Stimulated activated CD4-positive, alpha-beta T cell treated with anti-CD3 and anti-CD28 coated beads, Interleukin-2, amount 100 ng/mL, for 24 hours (primary cell): ENCODE measurements around the gene YIPF6.
"Not testable (repeated sequence)": the region's sequence is repeated elsewhere in the genome, so short reads cannot be mapped to it uniquely, and the experiment has no call there.

ENCODE experiments used
- DNase-seq, 2 donors: peaks; one replicate each; pipeline ENCODE4 v3.0.0-alpha.2; 2020

Gene YIPF6, protein sequence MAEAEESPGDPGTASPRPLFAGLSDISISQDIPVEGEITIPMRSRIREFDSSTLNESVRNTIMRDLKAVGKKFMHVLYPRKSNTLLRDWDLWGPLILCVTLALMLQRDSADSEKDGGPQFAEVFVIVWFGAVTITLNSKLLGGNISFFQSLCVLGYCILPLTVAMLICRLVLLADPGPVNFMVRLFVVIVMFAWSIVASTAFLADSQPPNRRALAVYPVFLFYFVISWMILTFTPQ

GRCh38 chrX:68498508-68499379 lies at the start of gene YIPF6:
Gene YIPF6 (plus strand): TSS chrX:68499051. CDS start chrX:68499067, 16 bp downstream.
- DNase-seq: peak; percentile 66 to 71

DNA sequence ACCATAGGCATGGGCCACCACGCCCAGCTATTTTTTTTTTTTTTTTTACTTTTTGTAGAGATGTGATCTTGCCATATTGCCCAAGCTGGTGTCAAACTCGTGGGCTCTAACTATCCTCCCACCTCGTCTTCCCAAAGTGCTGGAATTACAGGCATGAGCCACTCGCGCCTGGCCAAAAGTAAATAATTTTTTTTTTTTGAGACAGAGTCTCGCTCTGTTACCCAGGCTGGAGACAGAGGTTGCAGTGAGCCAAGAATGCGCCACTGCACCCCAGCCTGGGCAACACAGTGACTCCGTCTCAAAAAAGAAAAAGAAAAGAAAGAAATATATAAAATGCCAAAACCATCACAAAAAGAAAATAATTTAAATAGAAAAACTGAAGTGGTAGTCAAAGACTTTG lies 47.1 kb upstream of the YIPF6 start:
- no peak for DNase-seq

GRCh38 chrX:68454476-68455150 lies 44.2 kb upstream of the YIPF6 start:
- DNase-seq: no peak

GRCh38 chrX:68455151-68455510 lies 43.7 kb upstream of the YIPF6 start:
- no peak for DNase-seq

- DNase-seq: no peak
Measured at GRCh38 chrX:68461093-68461492, 37.8 kb upstream of the YIPF6 start.

- no peak for DNase-seq
Measured at GRCh38 chrX:68461576-68461975, 37.3 kb upstream of the YIPF6 start.

GRCh38 chrX:68462197-68462596 lies 36.7 kb upstream of the YIPF6 start:
- no peak for DNase-seq

DNA sequence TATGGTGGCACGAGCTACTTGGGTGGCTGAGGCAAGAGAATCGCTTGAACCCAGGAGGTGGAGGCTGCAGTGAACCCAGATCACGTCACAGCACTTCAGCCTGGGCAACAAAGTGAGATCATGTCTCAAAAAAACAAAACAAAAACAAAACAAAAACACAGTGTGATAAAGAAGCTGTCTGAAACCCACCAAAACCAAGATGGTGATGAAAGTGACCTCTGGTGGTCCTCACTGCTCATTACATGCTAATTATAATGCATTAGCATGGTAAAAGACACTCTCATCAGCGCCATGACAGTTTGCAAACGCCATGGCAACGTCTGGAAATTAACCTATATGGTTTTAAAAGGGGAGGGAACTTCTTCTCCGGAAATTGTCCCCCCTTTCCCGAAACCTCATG lies 36.2 kb upstream of the YIPF6 start:
- DNase-seq: peak; percentile 4 to 14

DNA sequence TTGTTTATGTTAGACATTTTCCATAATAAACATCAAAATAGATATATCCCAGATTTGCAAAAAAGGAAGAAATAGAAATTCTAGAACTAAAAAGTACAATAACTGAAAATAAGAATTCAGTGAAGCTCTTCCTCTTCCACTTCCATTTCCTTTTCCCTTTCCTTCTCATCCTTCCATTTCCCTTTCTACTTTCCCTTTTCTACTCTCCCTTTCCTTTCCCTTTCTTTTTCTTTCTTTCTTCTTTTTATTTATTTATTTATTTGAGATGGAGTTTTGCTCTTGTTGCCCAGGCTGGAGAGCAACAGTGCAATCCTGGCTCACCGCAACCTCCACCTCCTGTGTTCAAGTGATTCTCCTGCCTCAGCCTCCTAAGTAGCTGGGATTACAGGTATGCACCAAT lies 35.0 kb upstream of the YIPF6 start:
- DNase-seq: no peak

GRCh38 chrX:68464796-68465195 lies 34.1 kb upstream of the YIPF6 start:
- DNase-seq: no peak

DNA sequence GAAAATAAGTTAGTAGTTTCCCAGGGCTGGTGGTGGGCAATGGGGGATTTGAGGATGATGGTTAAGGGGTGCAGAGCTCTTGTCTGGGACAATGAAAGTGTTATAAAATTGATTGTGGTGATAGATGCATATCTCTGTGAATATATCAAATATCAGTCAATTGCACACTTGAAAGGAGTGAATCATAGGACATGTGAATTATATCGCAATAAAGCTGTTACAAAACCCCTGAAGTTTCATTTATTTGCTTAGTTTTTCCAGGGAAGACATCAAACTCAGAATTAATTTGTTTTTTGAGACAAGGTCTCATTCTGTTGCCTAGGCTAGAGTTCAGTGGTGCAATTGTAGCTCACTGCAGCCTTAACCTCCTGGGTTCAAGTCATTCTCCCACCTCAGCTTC lies 17.9 kb upstream of the YIPF6 start:
- no peak for DNase-seq

GRCh38 chrX:68486198-68486597 lies 12.7 kb upstream of the YIPF6 start:
- DNase-seq: not testable (repeated sequence)

- no peak for DNase-seq
Measured at GRCh38 chrX:68487254-68487653, 11.6 kb upstream of the YIPF6 start.

DNA sequence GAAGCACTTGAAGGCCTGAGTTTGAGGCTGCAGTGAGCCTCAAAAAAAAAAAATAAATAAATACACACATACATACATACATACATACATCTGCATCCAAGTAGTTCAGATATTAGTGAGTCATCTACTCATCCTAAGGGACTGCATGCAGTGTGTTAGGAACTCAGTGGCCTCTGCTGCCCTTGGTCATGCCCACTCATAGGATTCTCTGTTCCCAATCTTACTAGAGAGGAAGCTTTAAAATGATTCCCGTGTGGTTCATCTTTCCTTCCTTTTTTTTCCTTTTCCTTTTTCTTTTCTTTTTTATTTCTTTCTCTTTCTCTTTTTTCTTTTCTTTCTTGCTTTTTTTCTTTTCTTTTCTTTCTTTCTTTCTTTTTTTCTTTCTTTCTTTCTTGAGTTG lies 10.9 kb upstream of the YIPF6 start:
- no peak for DNase-seq

DNA sequence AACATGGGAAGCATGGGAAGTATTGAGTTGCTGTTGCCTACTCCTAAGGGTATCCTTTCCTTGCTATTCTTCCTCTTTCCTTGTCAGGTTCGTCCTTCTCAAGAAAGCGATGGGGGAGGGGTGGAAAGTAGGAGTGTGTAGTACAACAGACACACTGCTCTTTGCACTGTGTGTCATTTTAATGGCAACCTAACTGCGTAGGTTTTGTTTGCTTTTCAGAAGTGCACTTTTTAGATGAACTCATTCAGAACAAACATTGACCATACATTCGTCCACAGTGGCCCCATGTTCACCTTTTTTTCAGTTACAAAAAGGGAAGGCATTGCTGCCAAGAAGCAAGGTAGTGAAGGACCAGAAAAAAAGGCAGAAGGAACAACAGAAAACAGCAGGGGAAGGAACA lies 10.2 kb upstream of the YIPF6 start:
- DNase-seq: no peak

DNA sequence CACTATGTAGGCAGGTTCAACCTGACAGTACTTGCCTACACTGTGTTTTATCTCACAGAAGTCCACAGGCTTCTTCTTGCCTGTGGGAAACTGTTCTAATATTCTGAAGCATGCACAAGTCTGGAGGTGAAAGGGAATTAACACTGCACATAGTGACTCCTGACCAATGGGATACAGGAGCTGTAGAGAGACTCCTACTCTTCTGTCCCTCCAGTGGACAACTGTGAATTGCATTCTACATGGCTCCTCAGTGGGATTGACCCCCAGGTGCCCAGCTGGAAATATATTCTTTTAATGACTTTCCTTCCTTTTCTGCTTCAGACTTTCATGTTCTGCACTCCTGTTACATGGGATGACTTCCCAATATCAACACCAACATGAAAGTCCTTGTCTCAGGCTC lies 8.2 kb upstream of the YIPF6 start:
- no peak for DNase-seq

DNA sequence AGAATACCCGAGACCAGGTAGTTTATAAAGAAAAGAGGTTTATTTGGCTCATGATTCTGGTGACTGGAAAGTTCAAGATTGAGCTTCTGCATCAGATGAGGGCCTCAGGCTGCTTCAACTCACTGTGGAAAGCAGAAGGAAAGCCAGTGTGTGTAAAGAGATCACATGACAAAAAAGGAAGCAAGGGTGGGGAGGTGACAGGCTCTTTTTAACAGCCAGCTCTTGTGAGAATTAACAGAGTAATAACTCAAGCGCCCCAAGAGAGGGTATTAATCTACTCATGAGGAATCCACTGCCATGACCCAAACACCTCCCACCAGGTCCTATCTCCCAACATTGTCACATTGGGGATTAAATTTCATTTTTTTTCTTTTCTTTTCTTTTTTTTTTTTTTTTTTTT lies 6.3 kb upstream of the YIPF6 start:
- no peak for DNase-seq

DNA sequence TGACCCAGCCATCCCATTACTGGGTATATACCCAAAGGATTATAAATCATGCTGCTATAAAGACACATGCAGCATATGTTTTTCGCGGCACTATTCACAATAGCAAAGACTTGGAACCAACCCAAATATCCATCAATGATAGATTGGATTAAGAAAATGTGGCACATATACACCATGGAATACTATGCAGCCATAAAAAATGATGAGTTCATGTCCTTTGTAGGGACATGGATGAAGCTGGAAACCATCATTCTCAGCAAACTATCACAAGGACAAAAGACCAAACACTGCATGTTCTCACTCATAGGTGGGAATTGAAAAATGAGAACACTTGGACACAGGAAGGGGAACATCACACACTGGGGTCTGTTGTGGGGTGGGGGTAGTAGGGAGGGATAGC lies 5.1 kb upstream of the YIPF6 start:
- not testable (repeated sequence) for DNase-seq

DNA sequence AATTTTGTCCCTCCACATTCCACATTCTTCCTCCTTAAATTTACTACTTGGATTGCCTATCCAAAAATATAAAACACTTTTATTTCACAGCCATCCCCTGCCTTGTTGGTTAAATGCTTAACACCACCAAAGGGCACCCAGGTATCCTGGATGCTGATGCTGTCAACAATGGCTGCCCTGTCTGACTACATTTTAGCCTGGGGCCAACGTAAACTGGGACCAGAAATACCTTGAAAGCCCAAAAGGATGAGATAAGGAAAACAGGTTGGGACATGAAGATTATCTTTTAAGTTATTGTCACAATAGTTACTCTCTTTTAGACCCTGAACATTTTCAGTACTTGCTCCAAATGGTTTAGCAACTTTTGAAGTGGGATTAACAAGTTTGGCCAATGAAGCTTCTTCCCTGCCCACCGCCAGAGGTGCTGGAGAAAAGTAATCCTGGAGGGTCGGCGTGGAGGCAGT lies 775 bp upstream of the YIPF6 start:
- no peak for DNase-seq

DNA sequence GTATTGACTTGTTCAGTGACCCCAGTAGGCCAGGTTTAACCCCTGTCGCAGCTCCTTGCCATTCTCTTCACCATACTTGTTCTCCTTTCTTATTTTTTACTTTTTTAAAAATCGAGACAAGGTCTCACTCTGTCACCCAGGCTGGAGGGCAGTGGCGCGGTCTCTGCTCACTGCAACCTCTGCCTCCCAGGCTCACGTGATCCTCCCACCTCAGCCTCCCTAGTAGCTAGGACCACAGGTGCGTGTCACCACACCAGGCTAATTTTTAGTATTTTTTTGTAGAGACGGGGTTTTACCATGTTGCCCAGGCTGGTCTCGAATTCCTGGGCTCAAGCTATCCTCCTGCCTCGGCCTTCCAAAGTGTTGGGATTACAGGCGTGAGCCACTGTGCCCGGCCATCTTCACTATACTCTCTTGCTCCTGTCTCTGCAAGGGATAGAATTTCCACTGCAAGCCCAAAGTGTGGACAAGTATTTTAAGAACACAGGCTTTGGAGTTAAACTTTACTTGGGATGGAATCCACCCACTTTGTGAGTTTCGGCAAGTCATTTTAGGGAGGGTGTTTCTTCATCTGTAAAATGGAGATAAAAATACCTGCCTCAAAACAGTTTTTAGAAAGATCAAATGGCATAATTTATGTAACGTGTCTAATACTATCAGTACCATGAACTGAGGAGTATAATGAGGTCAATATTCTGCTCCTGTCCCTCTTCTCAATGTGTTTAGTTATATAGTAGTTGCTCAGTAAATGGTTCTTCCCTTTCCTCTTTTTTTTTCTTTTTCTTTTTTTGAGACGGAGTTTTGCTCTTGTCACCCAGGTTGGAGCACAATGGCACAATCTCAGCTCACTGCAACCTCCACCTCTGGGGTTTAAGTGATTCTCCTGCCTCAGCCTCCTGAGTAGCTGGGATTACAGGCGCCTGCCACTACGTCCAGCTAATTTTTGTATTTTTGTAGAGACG lies 973 bp downstream of the YIPF6 start:
- no peak for DNase-seq

- peak; percentile 54 to 60 for DNase-seq
Measured at GRCh38 chrX:68503836-68504636, 5.2 kb downstream of the YIPF6 start.

DNA sequence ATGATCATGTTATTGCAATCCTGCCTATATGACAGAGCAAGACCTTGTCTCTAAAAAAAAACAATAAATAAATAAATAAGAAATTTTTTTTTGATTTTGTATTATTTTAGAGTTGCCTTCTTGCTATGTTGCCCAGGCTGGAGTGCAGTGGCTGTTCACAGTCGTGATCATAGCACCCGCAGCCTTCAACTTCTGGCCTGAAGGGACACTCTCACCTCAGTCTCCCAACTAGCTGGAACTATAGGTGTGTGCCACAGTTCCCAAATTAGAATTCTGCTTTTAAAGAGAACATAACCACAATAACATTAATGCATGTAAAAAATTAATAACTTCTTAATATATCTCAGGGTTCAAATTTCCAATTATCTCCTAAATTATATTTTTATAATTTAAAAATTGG lies 7.8 kb downstream of the YIPF6 start:
- DNase-seq: no peak
